Nephron progenitor cell (in vitro differentiated cells): ENCODE measurements around the gene KIF3A.

Experiments
- DNase-seq: peaks from one replicate; pipeline ENCODE4 v3.0.0; 2021
- H3K27ac Mint-ChIP-seq: 2 replicates; pipeline ENCODE4 v1.8.0; 2021; ENCODE audit warnings: mild to moderate bottlenecking, moderate library complexity, mixed read lengths
- H3K27me3 Mint-ChIP-seq: 2 replicates; pipeline ENCODE4 v1.8.0; 2021; ENCODE audit warnings: mild to moderate bottlenecking, low read depth, mixed read lengths; ENCODE audit not compliant: poor library complexity
- H3K36me3 Mint-ChIP-seq: 2 replicates; pipeline ENCODE4 v1.8.0; 2021; ENCODE audit warnings: low read depth, mixed read lengths
- H3K4me1 Mint-ChIP-seq: 2 replicates; pipeline ENCODE4 v1.8.0; 2021; ENCODE audit warnings: mixed read lengths
- H3K4me3 Mint-ChIP-seq: 2 replicates; pipeline ENCODE4 v1.8.0; 2021; ENCODE audit warnings: mild to moderate bottlenecking, moderate library complexity, mixed read lengths
- H3K9me3 Mint-ChIP-seq: 2 replicates; pipeline ENCODE4 v1.8.0; 2021; ENCODE audit warnings: mild to moderate bottlenecking, moderate library complexity, mixed read lengths
- CTCF ChIP-seq: fragments of 200-600 bp; sonication (generic); IDR thresholded peaks from 2 replicates; pipeline ENCODE4 v1.5.0; 2021; ENCODE audit warnings: antibody characterized with exemption

Gene KIF3A

GRCh38 chr5:132773601-132774355 lies 36.4 kb upstream of the KIF3A start:
- Mint-ChIP-seq H3K36me3 (no peaks in the 10 kb centered on the region), H3K4me3 (no peak overlapping the region), H3K4me1 (peaks cover 43% of the 10 kb centered on the region), H3K9me3 (no peaks in the 10 kb centered on the region), H3K27me3 (peaks cover 25% of the 10 kb centered on the region), H3K27ac (no peak overlapping the region)
- no peak for DNase-seq
- no peak for TF ChIP-seq CTCF

- H3K4me1 Mint-ChIP-seq: peaks cover 39% of the 10 kb centered on the region
These were observed 35.8 kb upstream of the KIF3A start for GRCh38 chr5:132773114-132773513.

GRCh38 chr5:132772291-132773070 lies 35.1 kb upstream of the KIF3A start:
- peaks cover 15% of the 10 kb centered on the region for H3K27me3 Mint-ChIP-seq
- no peak for TF ChIP-seq CTCF
- H3K27ac Mint-ChIP-seq: peak overlapping the region; percentile 46
- H3K9me3 Mint-ChIP-seq: no peaks in the 10 kb centered on the region
- no peaks in the 10 kb centered on the region for H3K36me3 Mint-ChIP-seq
- no peak for DNase-seq
- H3K4me3 Mint-ChIP-seq: no peak overlapping the region
- peaks cover 34% of the 10 kb centered on the region for H3K4me1 Mint-ChIP-seq

More at GRCh38 chr5:132773114-132773513, 35.8 kb upstream of the KIF3A start:
- Mint-ChIP-seq H3K36me3 (no peaks in the 10 kb centered on the region), H3K9me3 (no peaks in the 10 kb centered on the region), H3K27ac (no peak overlapping the region), H3K27me3 (peaks cover 18% of the 10 kb centered on the region), H3K4me3 (no peak overlapping the region)
- DNase-seq: no peak
- TF ChIP-seq CTCF: no peak

- Mint-ChIP-seq H3K4me1 (peaks cover 34% of the 10 kb centered on the region), H3K4me3 (no peak overlapping the region), H3K36me3 (no peaks in the 10 kb centered on the region), H3K9me3 (no peaks in the 10 kb centered on the region), H3K27me3 (peaks cover 14% of the 10 kb centered on the region), H3K27ac (peak overlapping the region; percentile 13)
- TF ChIP-seq CTCF: no peak
- peak; percentile 60 for DNase-seq
These were observed 34.2 kb upstream of the KIF3A start for GRCh38 chr5:132771503-132771998.

- H3K36me3 Mint-ChIP-seq: no peaks in the 10 kb centered on the region
- H3K4me1 Mint-ChIP-seq: peaks cover 28% of the 10 kb centered on the region
- H3K9me3 Mint-ChIP-seq: no peaks in the 10 kb centered on the region
- no peak overlapping the region for H3K4me3 Mint-ChIP-seq
- DNase-seq: no peak
- TF ChIP-seq CTCF: no peak
- H3K27me3 Mint-ChIP-seq: peaks cover 10% of the 10 kb centered on the region
- no peak overlapping the region for H3K27ac Mint-ChIP-seq
These were observed 33.3 kb upstream of the KIF3A start for GRCh38 chr5:132770476-132771159.
